ENCODE measurements around the gene BRF1. TPM values are rescaled to one million over a fixed set of nuclear protein-coding genes. Genes with fewer than 3 reads are reported as not detected.

The BRF1 gene
- polyA plus RNA-seq, 1 of the 3 experiments (the other 2 are of a cell fraction): 15.7 TPM

DNA sequence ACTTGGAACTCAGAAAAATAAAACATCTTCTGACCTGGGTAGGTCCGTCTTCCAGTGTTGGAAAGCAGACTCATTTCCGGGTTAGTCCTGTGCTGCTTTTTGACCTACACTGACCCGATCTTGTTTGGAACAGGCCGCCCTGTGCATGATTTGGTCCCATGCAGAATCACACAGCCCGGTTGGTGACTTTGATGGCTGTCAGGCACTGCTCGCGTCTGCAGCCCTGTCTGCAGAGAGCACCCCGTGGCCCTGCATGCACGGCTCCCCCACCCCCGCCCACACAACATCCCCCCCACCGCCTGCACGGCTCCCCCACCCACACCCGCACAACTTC, 45.4 kb upstream of the BRF1 start (continued):
- TF ChIP-seq TAF1 (IDR thresholded peaks at IDR 0.05; ENCODE audit: borderline replicate concordance, low read depth, low read length) (no peak), RCOR1 (IDR thresholded peaks at IDR 0.05; ENCODE audit: low read length) (no peak), GABPA (IDR thresholded peaks at IDR 0.05; ENCODE audit: low read depth) (no peak), EP300 (IDR thresholded peaks at IDR 0.05; ENCODE audit: borderline replicate concordance in 1 of 2, low read depth in 1 of 2, low read length in 1 of 2) (no peak)

- H3K36me3 ChIP-seq (replicated peaks in 1 of 2; ENCODE audit: control insufficient read depth in 1 of 2, insufficient read depth in 2 of 2, low read length in 1 of 2): no peaks in the 10 kb centered on the region
- H3K4me1 ChIP-seq (ENCODE audit: control insufficient read depth in 1 of 2, insufficient read depth in 2 of 2, low read depth in 1 of 2, low read length in 1 of 2): peaks cover 0 to 13% of the 10 kb centered on the region in 2 experiments; a peak in 1 of 4 replicates
- ChIA-PET POLR2A (interaction anchor here (0.9 to 1.7 kb wide), 2 partner anchors 29 to 43 kb away, joined by 3 to 7 read pairs; partner anchors contain the start of genes BRF1 and PACS2), CTCF (interaction anchor here (1.1 to 2.3 kb wide), 8 partner anchors 9 to 138 kb away, joined by 3 to 14 read pairs (median 5); no protein-coding TSS in a partner anchor)
- H3K79me2 ChIP-seq (ENCODE audit: insufficient read depth): peaks cover 18% of the 10 kb centered on the region
- no peaks in the 10 kb centered on the region for H3K9me2 ChIP-seq
- no peaks in the 10 kb centered on the region for H3F3A ChIP-seq (replicated peaks; ENCODE audit: insufficient read depth)
- H3K9ac ChIP-seq: no peak overlapping the region
- H3K27ac ChIP-seq (ENCODE audit: low read depth in 2 of 2, low read length in 1 of 2): peak overlapping the region in 1 of 2 experiments; percentile 74; a peak in 2 of 4 replicates
- no peaks in the 10 kb centered on the region for H3K27me3 ChIP-seq (ENCODE audit: insufficient read depth)
- peak; percentile 81 for DNase-seq
- H3K4me3 ChIP-seq (ENCODE audit: low read depth in 2 of 2, low read length in 1 of 2): no peak overlapping the region
- peaks cover 43% of the 10 kb centered on the region for H4K20me1 ChIP-seq (ENCODE audit: insufficient read depth)
- H3K4me2 ChIP-seq: no peak overlapping the region
- 50% methylated on average over 7 of the region's 7 CpGs for WGBS (ENCODE audit: low lambda C conversion rate)
- TF ChIP-seq ELF1 (IDR thresholded peaks at IDR 0.05) (no peak), YY1 (IDR thresholded peaks at IDR 0.05; ENCODE audit: low read depth) (no peak), NRF1 (IDR thresholded peaks at IDR 0.05; ENCODE audit: low read depth, low read length) (no peak), RCOR1 (IDR thresholded peaks at IDR 0.05; ENCODE audit: low read length) (peak; percentile 46; the same call in 1 of the 2 replicates), EZH2phosphoT487 (IDR thresholded peaks at IDR 0.05; ENCODE audit: borderline replicate concordance, low read depth) (no peak), MXI1 (IDR thresholded peaks at IDR 0.05; ENCODE audit: low read depth, low read length) (peak; percentile 86), GATA2 (CRISPR knock-in tag; IDR thresholded peaks at IDR 0.05) (0 out of 2 replicates have a peak, but pooled peaks have one; percentile 18)
- no peak overlapping the region for H2AFZ ChIP-seq (ENCODE audit: low read depth)
- H3K9me3 ChIP-seq: peaks cover 9% of the 10 kb centered on the region; the same call in 1 of the 2 replicates
These were observed 42.4 kb upstream of the BRF1 start for GRCh38 chr14:105343194-105343593.

DNA sequence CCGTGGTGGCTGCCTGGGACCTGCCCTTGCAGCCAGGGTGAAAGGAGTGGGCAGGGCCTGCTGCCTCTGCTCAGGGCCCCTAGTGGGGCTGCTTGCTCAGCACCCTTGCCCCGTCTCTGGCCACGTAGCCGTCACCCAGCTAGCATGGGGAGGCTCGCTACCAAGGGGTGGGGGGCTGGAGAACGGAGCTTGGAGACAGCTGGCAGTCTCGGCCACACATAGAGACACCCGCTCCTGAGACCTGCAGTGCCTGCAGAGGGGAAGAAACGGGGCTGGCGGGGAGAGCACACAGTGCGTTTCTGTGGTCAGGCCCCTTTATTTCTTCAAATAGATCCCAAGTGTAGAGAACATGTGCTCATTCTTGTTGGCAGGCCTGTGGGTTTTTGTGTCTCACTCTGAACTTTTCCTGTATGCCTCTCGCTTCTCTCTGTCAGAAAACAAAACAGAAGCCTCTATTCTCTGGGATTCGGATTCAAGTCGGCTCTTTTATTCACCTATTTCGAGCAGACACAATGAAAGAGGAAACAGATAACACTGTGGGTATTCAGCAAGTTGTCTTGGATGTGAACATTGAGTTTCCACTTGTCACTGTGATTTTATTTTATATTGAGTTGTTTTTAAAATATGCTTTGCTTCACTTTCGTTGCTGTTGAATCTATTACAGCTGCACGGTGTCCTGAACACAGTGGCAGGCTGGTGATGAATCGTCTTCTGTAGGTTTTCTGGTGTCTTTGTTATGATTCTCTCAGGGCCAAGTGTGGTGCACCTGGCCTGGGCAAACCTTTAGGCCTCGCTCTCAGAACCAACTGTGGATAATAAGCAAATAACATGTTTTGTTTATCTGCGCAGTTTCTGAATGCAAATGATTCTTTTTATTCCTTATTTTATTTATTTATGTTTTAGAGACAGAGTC, 40.3 kb upstream of the BRF1 start:
- DNase-seq: no peak

More for the DNA sequence above, 40.3 kb upstream of the BRF1 start:
- H3K4me1 ChIP-seq (ENCODE audit: control insufficient read depth in 1 of 2, insufficient read depth in 2 of 2, low read depth in 1 of 2, low read length in 1 of 2): peaks cover 0 to 19% of the 10 kb centered on the region in 2 experiments; a peak in 1 of 4 replicates
- POLR2A ChIA-PET: interaction anchor here (0.7 kb wide), 1 partner anchor 174 kb away, joined by 3 read pairs; no protein-coding TSS in a partner anchor
- H3K9ac ChIP-seq: no peak overlapping the region
- CTCF ChIA-PET: interaction anchor here (0.9 to 1.3 kb wide), 3 partner anchors 11 to 251 kb away, joined by 3 to 5 read pairs (median 4); no protein-coding TSS in a partner anchor
- no peaks in the 10 kb centered on the region for H3F3A ChIP-seq (replicated peaks; ENCODE audit: insufficient read depth)
- no peaks in the 10 kb centered on the region for H3K9me2 ChIP-seq
- H3K9me3 ChIP-seq: peaks cover 9% of the 10 kb centered on the region; the same call in 1 of the 2 replicates
- no peak overlapping the region for H3K27ac ChIP-seq (ENCODE audit: low read depth in 2 of 2, low read length in 1 of 2)
- H4K20me1 ChIP-seq (ENCODE audit: insufficient read depth): peaks cover 57% of the 10 kb centered on the region
- no peak overlapping the region for H3K4me2 ChIP-seq
- no peaks in the 10 kb centered on the region for H3K36me3 ChIP-seq (replicated peaks in 1 of 2; ENCODE audit: control insufficient read depth in 1 of 2, insufficient read depth in 2 of 2, low read length in 1 of 2)
- 88% methylated on average over 16 of the region's 20 CpGs for WGBS (ENCODE audit: low lambda C conversion rate)
- H3K79me2 ChIP-seq (ENCODE audit: insufficient read depth): peaks cover 24% of the 10 kb centered on the region
- H3K27me3 ChIP-seq (ENCODE audit: insufficient read depth): no peaks in the 10 kb centered on the region
- H2AFZ ChIP-seq (ENCODE audit: low read depth): no peak overlapping the region
- H3K4me3 ChIP-seq (ENCODE audit: low read depth in 2 of 2, low read length in 1 of 2): no peak overlapping the region
- no peak for TF ChIP-seq EZH2phosphoT487 (IDR thresholded peaks at IDR 0.05; ENCODE audit: borderline replicate concordance, low read depth)
- TF ChIP-seq EP300 (IDR thresholded peaks at IDR 0.05; ENCODE audit: borderline replicate concordance in 1 of 2, low read depth in 1 of 2, low read length in 1 of 2): no peak
- TF ChIP-seq, protein P1, sequence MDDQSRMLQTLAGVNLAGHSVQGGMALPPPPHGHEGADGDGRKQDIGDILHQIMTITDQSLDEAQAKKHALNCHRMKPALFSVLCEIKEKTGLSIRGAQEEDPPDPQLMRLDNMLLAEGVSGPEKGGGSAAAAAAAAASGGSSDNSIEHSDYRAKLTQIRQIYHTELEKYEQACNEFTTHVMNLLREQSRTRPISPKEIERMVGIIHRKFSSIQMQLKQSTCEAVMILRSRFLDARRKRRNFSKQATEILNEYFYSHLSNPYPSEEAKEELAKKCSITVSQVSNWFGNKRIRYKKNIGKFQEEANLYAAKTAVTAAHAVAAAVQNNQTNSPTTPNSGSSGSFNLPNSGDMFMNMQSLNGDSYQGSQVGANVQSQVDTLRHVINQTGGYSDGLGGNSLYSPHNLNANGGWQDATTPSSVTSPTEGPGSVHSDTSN (IDR thresholded peaks at IDR 0.05): no peak
- no peak for TF ChIP-seq TCF12 (IDR thresholded peaks at IDR 0.05)
- no peak for TF ChIP-seq NFIC (IDR thresholded peaks at IDR 0.05; ENCODE audit: borderline replicate concordance)
- no peak for TF ChIP-seq FOSL2 (IDR thresholded peaks at IDR 0.05; ENCODE audit: borderline replicate concordance, low read depth)
- TF ChIP-seq MEF2A (IDR thresholded peaks at IDR 0.05; ENCODE audit: borderline replicate concordance, low read depth): no peak
- no peak for TF ChIP-seq YY1 (IDR thresholded peaks at IDR 0.05; ENCODE audit: low read depth)
- TF ChIP-seq NRF1 (IDR thresholded peaks at IDR 0.05; ENCODE audit: low read depth, low read length): no peak
- no peak for TF ChIP-seq TEAD4 (IDR thresholded peaks at IDR 0.05; ENCODE audit: borderline replicate concordance, insufficient read depth)
- TF ChIP-seq GABPA (IDR thresholded peaks at IDR 0.05; ENCODE audit: low read depth): no peak
- TF ChIP-seq RXRA (IDR thresholded peaks at IDR 0.05; ENCODE audit: borderline replicate concordance, low read depth): no peak
- TF ChIP-seq, protein P2, sequence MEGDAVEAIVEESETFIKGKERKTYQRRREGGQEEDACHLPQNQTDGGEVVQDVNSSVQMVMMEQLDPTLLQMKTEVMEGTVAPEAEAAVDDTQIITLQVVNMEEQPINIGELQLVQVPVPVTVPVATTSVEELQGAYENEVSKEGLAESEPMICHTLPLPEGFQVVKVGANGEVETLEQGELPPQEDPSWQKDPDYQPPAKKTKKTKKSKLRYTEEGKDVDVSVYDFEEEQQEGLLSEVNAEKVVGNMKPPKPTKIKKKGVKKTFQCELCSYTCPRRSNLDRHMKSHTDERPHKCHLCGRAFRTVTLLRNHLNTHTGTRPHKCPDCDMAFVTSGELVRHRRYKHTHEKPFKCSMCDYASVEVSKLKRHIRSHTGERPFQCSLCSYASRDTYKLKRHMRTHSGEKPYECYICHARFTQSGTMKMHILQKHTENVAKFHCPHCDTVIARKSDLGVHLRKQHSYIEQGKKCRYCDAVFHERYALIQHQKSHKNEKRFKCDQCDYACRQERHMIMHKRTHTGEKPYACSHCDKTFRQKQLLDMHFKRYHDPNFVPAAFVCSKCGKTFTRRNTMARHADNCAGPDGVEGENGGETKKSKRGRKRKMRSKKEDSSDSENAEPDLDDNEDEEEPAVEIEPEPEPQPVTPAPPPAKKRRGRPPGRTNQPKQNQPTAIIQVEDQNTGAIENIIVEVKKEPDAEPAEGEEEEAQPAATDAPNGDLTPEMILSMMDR (IDR thresholded peaks at IDR 0.05): no peak

All from SK-N-SH (cell line).